Suprapubic skin (tissue), 3 donors: ENCODE results near the gene MLST8.

Experiments used
- EP300 ChIP-seq: sonication (generic); formaldehyde crosslinking; IDR thresholded peaks from one replicate; pipeline ENCODE4 v1.6.1; 2017; ENCODE audit warnings: antibody characterized with exemption
- POLR2A ChIP-seq, 2 donors: fragments of 450-650 bp; IDR thresholded peaks; one replicate each; pipeline ENCODE4 v1.6.1; 2017; ENCODE audit warnings: antibody characterized with exemption in 2 of 2, mild to moderate bottlenecking in 2 of 2, moderate library complexity in 2 of 2
- TF ChIP-seq, protein P1 (sequence below), 2 donors: fragments of 200-600 bp in 1 of 2; fragments of 450-650 bp in 1 of 2; sonication (generic) in 1 of 2; IDR thresholded peaks; one replicate each; pipeline ENCODE4 v1.5.1; 2016 to 2019; ENCODE audit warnings: antibody characterized with exemption in 2 of 2, mild to moderate bottlenecking in 1 of 2, moderate library complexity in 1 of 2

DNA sequence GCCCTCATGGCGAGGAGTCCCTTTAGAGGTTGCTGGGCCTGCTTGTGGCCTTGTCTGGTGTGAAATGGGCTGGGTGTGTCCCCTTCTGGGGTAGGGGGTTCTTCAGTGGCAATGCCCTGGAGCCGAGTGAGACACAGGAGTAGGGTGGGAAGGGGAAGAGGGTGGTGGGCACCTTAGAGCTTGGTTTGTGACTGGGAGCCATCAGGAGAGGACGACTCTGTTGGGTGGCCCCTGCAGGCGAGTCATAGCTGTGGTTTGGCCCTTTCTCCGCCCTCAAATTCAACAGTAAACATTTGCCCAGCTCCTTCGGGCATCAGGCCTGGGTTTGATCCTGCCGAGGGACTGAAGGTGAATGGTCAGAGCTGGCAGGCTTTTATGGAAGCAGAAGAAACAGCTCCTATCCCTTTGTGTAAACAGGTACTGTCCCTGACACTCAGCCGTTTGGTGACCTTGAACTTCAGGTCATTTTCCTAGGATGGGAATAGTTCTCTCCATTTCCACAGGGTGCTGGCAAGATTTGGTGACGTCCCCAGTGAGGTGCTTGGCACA lies 21.1 kb downstream of the MLST8 start:
- TF ChIP-seq, protein P1, sequence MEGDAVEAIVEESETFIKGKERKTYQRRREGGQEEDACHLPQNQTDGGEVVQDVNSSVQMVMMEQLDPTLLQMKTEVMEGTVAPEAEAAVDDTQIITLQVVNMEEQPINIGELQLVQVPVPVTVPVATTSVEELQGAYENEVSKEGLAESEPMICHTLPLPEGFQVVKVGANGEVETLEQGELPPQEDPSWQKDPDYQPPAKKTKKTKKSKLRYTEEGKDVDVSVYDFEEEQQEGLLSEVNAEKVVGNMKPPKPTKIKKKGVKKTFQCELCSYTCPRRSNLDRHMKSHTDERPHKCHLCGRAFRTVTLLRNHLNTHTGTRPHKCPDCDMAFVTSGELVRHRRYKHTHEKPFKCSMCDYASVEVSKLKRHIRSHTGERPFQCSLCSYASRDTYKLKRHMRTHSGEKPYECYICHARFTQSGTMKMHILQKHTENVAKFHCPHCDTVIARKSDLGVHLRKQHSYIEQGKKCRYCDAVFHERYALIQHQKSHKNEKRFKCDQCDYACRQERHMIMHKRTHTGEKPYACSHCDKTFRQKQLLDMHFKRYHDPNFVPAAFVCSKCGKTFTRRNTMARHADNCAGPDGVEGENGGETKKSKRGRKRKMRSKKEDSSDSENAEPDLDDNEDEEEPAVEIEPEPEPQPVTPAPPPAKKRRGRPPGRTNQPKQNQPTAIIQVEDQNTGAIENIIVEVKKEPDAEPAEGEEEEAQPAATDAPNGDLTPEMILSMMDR (IDR thresholded peaks at IDR 0.05): no peak
- TF ChIP-seq POLR2A (IDR thresholded peaks at IDR 0.05) (no peak), EP300 (no peak)
